Activated CD4-positive, alpha-beta memory T cell treated with anti-CD3 and anti-CD28 coated beads, Interleukin-2, amount 10 ng/mL, durations not matched to agents 7 days and 5 days (primary cell): ENCODE results near the gene RBM19. TPM values are rescaled to one million over a fixed set of nuclear protein-coding genes. Genes with fewer than 3 reads are reported as not detected.

Source experiments
- CTCF ChIA-PET: fragments of 350-600 bp; sonication (Branson Sonifier 250); formaldehyde crosslinking; loops from one replicate; lab custom pipeline; 2021; ENCODE audit warnings: antibody characterized with exemption, inconsistent platforms; lab: Charles Lee
- POLR2A ChIA-PET: fragments of 350-600 bp; sonication (Branson Sonifier 250); formaldehyde crosslinking; loops from one replicate; lab custom pipeline; 2021; ENCODE audit warnings: antibody characterized with exemption; lab: Charles Lee
- DNase-seq: peaks from one replicate; pipeline ENCODE4 v3.0.0-alpha.2; 2020
- H3K27ac Mint-ChIP-seq: one replicate; pipeline ENCODE4 v1.8.0; 2021; ENCODE audit warnings: mild to moderate bottlenecking, mixed read lengths
- H3K27me3 Mint-ChIP-seq: one replicate; pipeline ENCODE4 v1.8.0; 2021; ENCODE audit warnings: mixed read lengths
- H3K36me3 Mint-ChIP-seq: one replicate; pipeline ENCODE4 v1.8.0; 2021; ENCODE audit warnings: low read depth, mixed read lengths
- H3K4me1 Mint-ChIP-seq: one replicate; pipeline ENCODE4 v1.8.0; 2021; ENCODE audit warnings: mixed read lengths
- H3K4me3 Mint-ChIP-seq: one replicate; pipeline ENCODE4 v1.8.0; 2021; ENCODE audit warnings: mild to moderate bottlenecking, mixed read lengths
- H3K9me3 Mint-ChIP-seq: one replicate; pipeline ENCODE4 v1.8.0; 2021; ENCODE audit warnings: mixed read lengths
- total RNA-seq, 2 experiments: library from RNA; stranded (reverse); gene quantifications; one replicate each; pipeline ENCODE4 v1.2.3, GENCODE V29; 2021

The RBM19 gene
- total RNA-seq, 2 experiments from 2014 or later, result 31.5 to 32.4 TPM

GRCh38 chr12:113853491-113853890 is 112.6 kb downstream of the RBM19 start:
- no peak overlapping the region for H3K27ac Mint-ChIP-seq
- no peaks in the 10 kb centered on the region for H3K9me3 Mint-ChIP-seq
- no peak for DNase-seq
- ChIA-PET POLR2A (no interaction called here), CTCF (no interaction called here)
- no peak overlapping the region for H3K4me3 Mint-ChIP-seq
- no peaks in the 10 kb centered on the region for H3K27me3 Mint-ChIP-seq
- H3K4me1 Mint-ChIP-seq, result no peaks in the 10 kb centered on the region
- no peaks in the 10 kb centered on the region for H3K36me3 Mint-ChIP-seq

GRCh38 chr12:113852695-113853490 is 113.2 kb downstream of the RBM19 start:
- ChIA-PET POLR2A (no interaction called here), CTCF (no interaction called here)
- no peak for DNase-seq
- no peaks in the 10 kb centered on the region for H3K4me1 Mint-ChIP-seq
- H3K4me3 Mint-ChIP-seq, result no peak overlapping the region
- H3K27ac Mint-ChIP-seq, result no peak overlapping the region
- no peaks in the 10 kb centered on the region for H3K9me3 Mint-ChIP-seq
- H3K36me3 Mint-ChIP-seq, result no peaks in the 10 kb centered on the region
- no peaks in the 10 kb centered on the region for H3K27me3 Mint-ChIP-seq

GRCh38 chr12:113852264-113852663 is 113.9 kb downstream of the RBM19 start:
- H3K9me3 Mint-ChIP-seq, result no peaks in the 10 kb centered on the region
- ChIA-PET CTCF (no interaction called here), POLR2A (no interaction called here)
- H3K4me1 Mint-ChIP-seq, result no peaks in the 10 kb centered on the region
- DNase-seq, result no peak
- no peak overlapping the region for H3K27ac Mint-ChIP-seq
- no peaks in the 10 kb centered on the region for H3K36me3 Mint-ChIP-seq
- H3K27me3 Mint-ChIP-seq, result no peaks in the 10 kb centered on the region
- no peak overlapping the region for H3K4me3 Mint-ChIP-seq

GRCh38 chr12:113850309-113851056 is 115.6 kb downstream of the RBM19 start:
- DNase-seq, result no peak
- ChIA-PET POLR2A (interaction anchor here (0.9 kb wide), 1 partner anchor 13 kb away, joined by 3 read pairs; no protein-coding TSS in a partner anchor), CTCF (no interaction called here)
- Mint-ChIP-seq H3K4me1 (no peaks in the 10 kb centered on the region), H3K27me3 (no peaks in the 10 kb centered on the region), H3K9me3 (no peaks in the 10 kb centered on the region), H3K4me3 (no peak overlapping the region), H3K27ac (no peak overlapping the region), H3K36me3 (no peaks in the 10 kb centered on the region)

- Mint-ChIP-seq H3K36me3 (no peaks in the 10 kb centered on the region), H3K27me3 (no peaks in the 10 kb centered on the region), H3K27ac (no peak overlapping the region), H3K4me3 (no peak overlapping the region), H3K4me1 (no peaks in the 10 kb centered on the region), H3K9me3 (no peaks in the 10 kb centered on the region)
- CTCF ChIA-PET, result no interaction called here
- POLR2A ChIA-PET, result no interaction called here
- no peak for DNase-seq
Observed at GRCh38 chr12:113847856-113848255, 118.3 kb downstream of the RBM19 start.

GRCh38 chr12:113846883-113847755 is 119.0 kb downstream of the RBM19 start:
- no peak overlapping the region for H3K4me3 Mint-ChIP-seq
- ChIA-PET CTCF (no interaction called here), POLR2A (no interaction called here)
- no peaks in the 10 kb centered on the region for H3K9me3 Mint-ChIP-seq
- H3K27me3 Mint-ChIP-seq, result no peaks in the 10 kb centered on the region
- DNase-seq, result no peak
- H3K4me1 Mint-ChIP-seq, result no peaks in the 10 kb centered on the region
- no peak overlapping the region for H3K27ac Mint-ChIP-seq
- no peaks in the 10 kb centered on the region for H3K36me3 Mint-ChIP-seq

- H3K27ac Mint-ChIP-seq, result no peak overlapping the region
- CTCF ChIA-PET, result no interaction called here
Observed at GRCh38 chr12:113845900-113846674, 120.0 kb downstream of the RBM19 start.

GRCh38 chr12:113844495-113845210 is 121.5 kb downstream of the RBM19 start:
- POLR2A ChIA-PET, result no interaction called here
- Mint-ChIP-seq H3K27ac (no peak overlapping the region), H3K27me3 (no peaks in the 10 kb centered on the region), H3K36me3 (no peaks in the 10 kb centered on the region), H3K9me3 (no peaks in the 10 kb centered on the region), H3K4me1 (no peaks in the 10 kb centered on the region), H3K4me3 (no peak overlapping the region)
- CTCF ChIA-PET, result no interaction called here
- DNase-seq, result no peak

More at GRCh38 chr12:113845900-113846674, 120.0 kb downstream of the RBM19 start:
- DNase-seq, result no peak
- POLR2A ChIA-PET, result no interaction called here
- no peak overlapping the region for H3K4me3 Mint-ChIP-seq
- H3K4me1 Mint-ChIP-seq, result no peaks in the 10 kb centered on the region
- no peaks in the 10 kb centered on the region for H3K9me3 Mint-ChIP-seq
- H3K36me3 Mint-ChIP-seq, result no peaks in the 10 kb centered on the region
- H3K27me3 Mint-ChIP-seq, result no peaks in the 10 kb centered on the region

GRCh38 chr12:113842699-113843098 is 123.4 kb downstream of the RBM19 start:
- DNase-seq, result no peak
- CTCF ChIA-PET, result no interaction called here
- Mint-ChIP-seq H3K27me3 (no peaks in the 10 kb centered on the region), H3K27ac (no peak overlapping the region), H3K4me3 (no peak overlapping the region), H3K36me3 (no peaks in the 10 kb centered on the region), H3K9me3 (no peaks in the 10 kb centered on the region), H3K4me1 (no peaks in the 10 kb centered on the region)
- POLR2A ChIA-PET, result no interaction called here

GRCh38 chr12:113841786-113842185 is 124.3 kb downstream of the RBM19 start:
- Mint-ChIP-seq H3K36me3 (no peaks in the 10 kb centered on the region), H3K27me3 (no peaks in the 10 kb centered on the region), H3K9me3 (no peaks in the 10 kb centered on the region), H3K27ac (no peak overlapping the region), H3K4me3 (no peak overlapping the region), H3K4me1 (no peaks in the 10 kb centered on the region)
- ChIA-PET CTCF (interaction anchor here (0.7 kb wide), 1 partner anchor 12 kb away, joined by 3 read pairs; no protein-coding TSS in a partner anchor), POLR2A (no interaction called here)
- no peak for DNase-seq

- no peak for DNase-seq
- Mint-ChIP-seq H3K4me1 (no peaks in the 10 kb centered on the region), H3K4me3 (no peak overlapping the region), H3K27ac (no peak overlapping the region), H3K36me3 (no peaks in the 10 kb centered on the region), H3K27me3 (no peaks in the 10 kb centered on the region), H3K9me3 (no peaks in the 10 kb centered on the region)
- ChIA-PET POLR2A (no interaction called here), CTCF (no interaction called here)
Observed at GRCh38 chr12:113840401-113841042, 125.6 kb downstream of the RBM19 start.
